ENCODE results near the gene DNAH14. TPM values are rescaled to one million over a fixed set of nuclear protein-coding genes. Genes with fewer than 3 reads are reported as not detected.

DNAH14 gene
- total RNA-seq, 1 experiment from 2014 or later, result 33.2 TPM

- DNase-seq (ENCODE audit: low read depth, low spot score) (no peak), ATAC-seq (no peak)
- intact Hi-C loops (cut with micrococcal nuclease), result no loop called here
- ChIA-PET CTCF (no interaction called here), RAD21 (ENCODE audit: low non-redundant PET in 1 of 2, low total read pairs in 2 of 2, uncharacterized antibody in 2 of 2, unreplicated experiment in 2 of 2) (interaction anchor here in 1 of 2 experiments (0.7 kb wide), 1 partner anchor 780 kb away, joined by 3 read pairs; no protein-coding TSS in a partner anchor), POLR2A (no interaction called here)
- Histone ChIP-seq H3K36me3 (ENCODE audit: control insufficient read depth in 1 of 2, insufficient read depth in 2 of 2, low read length in 2 of 2) (peaks cover 22 to 27% of the 10 kb centered on the region in 2 experiments), H3K4me2 (ENCODE audit: low read length) (no peak overlapping the region), H3K27me3 (ENCODE audit: insufficient read depth, low read length) (no peaks in the 10 kb centered on the region), H3K9me3 (ENCODE audit: control insufficient read depth in 1 of 2, insufficient read depth in 1 of 2, low read depth in 1 of 2, low read length in 2 of 2) (no peaks in the 10 kb centered on the region), H3K79me2 (ENCODE audit: insufficient read depth, low read length) (peaks cover 94% of the 10 kb centered on the region), H4K20me1 (ENCODE audit: insufficient read depth) (0 out of 2 replicates have a peak, but pooled peaks cover 8% of the 10 kb centered on the region), H3K9me2 (ENCODE audit: insufficient read depth) (no peaks in the 10 kb centered on the region), H3K4me1 (ENCODE audit: control insufficient read depth in 1 of 2, insufficient read depth in 2 of 2, low read length in 2 of 2) (peaks cover 26 to 36% of the 10 kb centered on the region in 2 experiments), H3K27ac (ENCODE audit: low read depth, low read length) (no peak overlapping the region), H2AFZ (ENCODE audit: low read depth, low read length, poor library complexity, severe bottlenecking) (no peak overlapping the region), H3K4me3 (replicated peaks in 1 of 2; ENCODE audit: low read depth in 1 of 2, low read length in 2 of 2) (no peak overlapping the region), H3K9ac (ENCODE audit: low read length) (no peak overlapping the region)
- TF ChIP-seq ZFX (IDR thresholded peaks at IDR 0.05), result no peak
- TF ChIP-seq MAX (IDR thresholded peaks at IDR 0.05), result no peak
- no peak for TF ChIP-seq ZNF274 (IDR thresholded peaks at IDR 0.05; ENCODE audit: low read depth, low read length)
- TF ChIP-seq CBX3 (IDR thresholded peaks at IDR 0.05; ENCODE audit: low read depth), result no peak
- no peak for TF ChIP-seq EGR1 (IDR thresholded peaks at IDR 0.05; ENCODE audit: low read depth)
- TF ChIP-seq, protein P1, sequence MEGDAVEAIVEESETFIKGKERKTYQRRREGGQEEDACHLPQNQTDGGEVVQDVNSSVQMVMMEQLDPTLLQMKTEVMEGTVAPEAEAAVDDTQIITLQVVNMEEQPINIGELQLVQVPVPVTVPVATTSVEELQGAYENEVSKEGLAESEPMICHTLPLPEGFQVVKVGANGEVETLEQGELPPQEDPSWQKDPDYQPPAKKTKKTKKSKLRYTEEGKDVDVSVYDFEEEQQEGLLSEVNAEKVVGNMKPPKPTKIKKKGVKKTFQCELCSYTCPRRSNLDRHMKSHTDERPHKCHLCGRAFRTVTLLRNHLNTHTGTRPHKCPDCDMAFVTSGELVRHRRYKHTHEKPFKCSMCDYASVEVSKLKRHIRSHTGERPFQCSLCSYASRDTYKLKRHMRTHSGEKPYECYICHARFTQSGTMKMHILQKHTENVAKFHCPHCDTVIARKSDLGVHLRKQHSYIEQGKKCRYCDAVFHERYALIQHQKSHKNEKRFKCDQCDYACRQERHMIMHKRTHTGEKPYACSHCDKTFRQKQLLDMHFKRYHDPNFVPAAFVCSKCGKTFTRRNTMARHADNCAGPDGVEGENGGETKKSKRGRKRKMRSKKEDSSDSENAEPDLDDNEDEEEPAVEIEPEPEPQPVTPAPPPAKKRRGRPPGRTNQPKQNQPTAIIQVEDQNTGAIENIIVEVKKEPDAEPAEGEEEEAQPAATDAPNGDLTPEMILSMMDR (IDR thresholded peaks at IDR 0.05 in 2 of 3, conservative IDR thresholded peaks at IDR 0.05 in 1 of 3; ENCODE audit: borderline replicate concordance in 1 of 3, insufficient read depth in 1 of 3, low read depth in 2 of 3, low read length in 2 of 3), result no peak
- no peak for TF ChIP-seq JUND (IDR thresholded peaks at IDR 0.05)
- TF ChIP-seq POLR2A (IDR thresholded peaks at IDR 0.05; ENCODE audit: borderline replicate concordance, extremely low read depth, insufficient read depth, insufficient read length), result no peak
- no peak for TF ChIP-seq ELF1 (IDR thresholded peaks at IDR 0.05; ENCODE audit: borderline replicate concordance, low read depth)
- TF ChIP-seq TCF7L2 (IDR thresholded peaks at IDR 0.05; ENCODE audit: borderline replicate concordance, extremely low read depth, insufficient read depth, insufficient read length), result no peak
- no TSS peak for BruUV-seq (replicated peaks)
These were observed 493.5 kb downstream of the DNAH14 start for GRCh38 chr1:225422795-225423517.
